Measurements from ENCODE around the gene TLE1. TPM values are rescaled to one million over a fixed set of nuclear protein-coding genes. Genes with fewer than 3 reads are reported as not detected.

TLE1 gene
- total and polyA plus RNA-seq, 2 donors (not counting 1 experiment from before 2014, with no cell fraction given): 33.5 to 80.3 TPM

GRCh38 chr9:81581986-81582385 is 107.4 kb downstream of the TLE1 start:
- Histone ChIP-seq H2AFZ (ENCODE audit: insufficient read depth, low read depth, low read length, poor library complexity, severe bottlenecking) (no peak overlapping the region), H4K20me1 (ENCODE audit: control insufficient read depth, insufficient read depth, low read length, poor library complexity, severe bottlenecking) (no peaks in the 10 kb centered on the region), H3K4me3 (ENCODE audit: control extremely low read depth in 1 of 5, extremely low read depth in 1 of 5, insufficient read depth in 1 of 5, low read depth in 2 of 5, low read length in 4 of 5) (no peak overlapping the region), H3K4me1 (ENCODE audit: control insufficient read depth in 2 of 2, insufficient read depth in 2 of 2, low read length in 2 of 2) (no peaks in the 10 kb centered on the region), H3K36me3 (replicated peaks in 1 of 2; ENCODE audit: control extremely low read depth in 1 of 2, control insufficient read depth in 1 of 2, extremely low read depth in 1 of 2, insufficient read depth in 2 of 2, low read length in 1 of 2) (peaks cover 8 to 15% of the 10 kb centered on the region in 2 experiments), H3K4me2 (replicated peaks; ENCODE audit: low read depth, low read length, poor library complexity, severe bottlenecking) (no peak overlapping the region), H3K27ac (ENCODE audit: low read length in 2 of 2) (no peak overlapping the region), H3K27me3 (replicated peaks in 1 of 4; ENCODE audit: control extremely low read depth in 1 of 4, control insufficient read depth in 3 of 4, insufficient read depth in 4 of 4, low read length in 3 of 4) (no peaks in the 10 kb centered on the region), H3K79me2 (ENCODE audit: control insufficient read depth, insufficient read depth, low read length) (no peaks in the 10 kb centered on the region), H3K9ac (ENCODE audit: low read length) (no peak overlapping the region), H3K9me3 (ENCODE audit: control extremely low read depth in 1 of 3, control insufficient read depth in 2 of 3, insufficient read depth in 1 of 3, low read length in 2 of 3) (no peaks in the 10 kb centered on the region)
- ATAC-seq (ENCODE audit: low read depth) (no peak), DNase-seq (no peak)
- Mint-ChIP-seq H3K4me1 (peaks cover 10% of the 10 kb centered on the region), H3K27ac (no peak overlapping the region), H3K9me3 (ENCODE audit: insufficient read depth) (no peaks in the 10 kb centered on the region), H3K4me3 (no peak overlapping the region), H3K27me3 (no peaks in the 10 kb centered on the region)
- ChIA-PET CTCF (interaction anchor here (0.9 to 1.1 kb wide), 2 partner anchors 27 to 105 kb away, joined by 3 to 5 read pairs; no protein-coding TSS in a partner anchor), POLR2A (no interaction called here)
- intact Hi-C loops (cut with micrococcal nuclease): no loop called here
- TF ChIP-seq CTCF (IDR thresholded peaks at IDR 0.05) (no peak), EZH2 (IDR thresholded peaks at IDR 0.05; ENCODE audit: borderline replicate concordance, insufficient read depth, low read depth, low read length, poor library complexity, severe bottlenecking) (no peak)
- no CpG with 5 or more reads among the region's 3 CpGs for WGBS (ENCODE audit: insufficient coverage)

GRCh38 chr9:81579381-81579780 is 110.0 kb downstream of the TLE1 start:
- ChIA-PET CTCF (no interaction called here), POLR2A (no interaction called here)
- no peak overlapping the region for H2AFZ ChIP-seq (ENCODE audit: insufficient read depth, low read depth, low read length, poor library complexity, severe bottlenecking)
- Mint-ChIP-seq H3K27me3 (no peaks in the 10 kb centered on the region), H3K9me3 (ENCODE audit: insufficient read depth) (no peaks in the 10 kb centered on the region), H3K4me3 (no peak overlapping the region), H3K4me1 (peaks cover 17% of the 10 kb centered on the region), H3K27ac (peak overlapping the region; percentile 38)
- H3K27ac ChIP-seq (ENCODE audit: low read length in 2 of 2): no peak overlapping the region
- H3K9ac ChIP-seq (ENCODE audit: low read length): no peak overlapping the region
- no peaks in the 10 kb centered on the region for H3K27me3 ChIP-seq (replicated peaks in 1 of 4; ENCODE audit: control extremely low read depth in 1 of 4, control insufficient read depth in 3 of 4, insufficient read depth in 4 of 4, low read length in 3 of 4)
- H3K4me1 ChIP-seq (ENCODE audit: control insufficient read depth in 2 of 2, insufficient read depth in 2 of 2, low read length in 2 of 2): no peaks in the 10 kb centered on the region
- no peaks in the 10 kb centered on the region for H4K20me1 ChIP-seq (ENCODE audit: control insufficient read depth, insufficient read depth, low read length, poor library complexity, severe bottlenecking)
- H3K36me3 ChIP-seq (replicated peaks in 1 of 2; ENCODE audit: control extremely low read depth in 1 of 2, control insufficient read depth in 1 of 2, extremely low read depth in 1 of 2, insufficient read depth in 2 of 2, low read length in 1 of 2): peaks cover 3 to 9% of the 10 kb centered on the region in 2 experiments
- no peak for TF ChIP-seq EZH2 (IDR thresholded peaks at IDR 0.05; ENCODE audit: borderline replicate concordance, insufficient read depth, low read depth, low read length, poor library complexity, severe bottlenecking)
- TF ChIP-seq CTCF (IDR thresholded peaks at IDR 0.05): no peak
- intact Hi-C loops (cut with micrococcal nuclease): no loop called here
- H3K9me3 ChIP-seq (ENCODE audit: control extremely low read depth in 1 of 3, control insufficient read depth in 2 of 3, insufficient read depth in 1 of 3, low read length in 2 of 3): no peaks in the 10 kb centered on the region
- WGBS (ENCODE audit: insufficient coverage): 91% methylated on average over 4 of the region's 4 CpGs
- no peak for ATAC-seq (ENCODE audit: low read depth)
- H3K79me2 ChIP-seq (ENCODE audit: control insufficient read depth, insufficient read depth, low read length): no peaks in the 10 kb centered on the region
- H3K4me2 ChIP-seq (replicated peaks; ENCODE audit: low read depth, low read length, poor library complexity, severe bottlenecking): no peak overlapping the region
- H3K4me3 ChIP-seq (ENCODE audit: control extremely low read depth in 1 of 5, extremely low read depth in 1 of 5, insufficient read depth in 1 of 5, low read depth in 2 of 5, low read length in 4 of 5): no peak overlapping the region
- no peak for DNase-seq
